ENCODE data around the gene OR1E1.

DNA sequence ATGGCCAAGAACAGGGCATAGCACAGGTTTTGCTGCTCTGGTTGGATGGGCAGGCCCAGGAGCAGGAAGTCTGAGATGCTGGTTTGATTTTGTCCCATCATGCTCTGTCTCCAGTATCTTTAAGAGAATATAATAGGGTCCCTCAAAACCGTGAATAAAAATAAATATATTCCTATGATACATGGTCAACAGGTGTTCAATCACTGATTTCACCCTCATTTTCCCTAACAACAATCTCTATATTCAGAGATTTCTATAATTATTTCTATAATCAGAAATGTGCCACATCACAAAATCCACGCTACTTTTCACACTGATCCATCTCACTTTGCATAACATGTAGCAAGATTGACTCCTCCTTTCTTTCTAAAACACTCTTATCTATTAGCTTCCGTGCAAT, 35.5 kb upstream of the OR1E1 start, which contains the start of gene OR1E2:
- TF ChIP-seq CTCF (IDR thresholded peaks at IDR 0.05; ENCODE audit: low read depth, low read length, poor library complexity, severe bottlenecking) (no peak), EZH2phosphoT487 (IDR thresholded peaks at IDR 0.05; ENCODE audit: borderline replicate concordance, low read length) (no peak)

All from DOHH2 (cell line).